Body of pancreas (tissue), 4 donors: ENCODE measurements around the gene ABCD3.

Source experiments
- POLR2A ChIP-seq, 3 donors: fragments of 450-650 bp; IDR thresholded peaks; one replicate each; pipeline ENCODE4 v1.6.1; 2016; ENCODE audit warnings: antibody characterized with exemption in 3 of 3, mild to moderate bottlenecking in 2 of 3
- TF ChIP-seq, protein P1 (sequence below), 7 experiments: fragments of 450-650 bp in 4 of 7; fragments of 200-600 bp in 3 of 7; sonication (generic) in 3 of 7; IDR thresholded peaks; one replicate each; pipeline ENCODE4 v1.5.1; 2016 to 2019; ENCODE audit warnings: antibody characterized with exemption in 7 of 7

DNA sequence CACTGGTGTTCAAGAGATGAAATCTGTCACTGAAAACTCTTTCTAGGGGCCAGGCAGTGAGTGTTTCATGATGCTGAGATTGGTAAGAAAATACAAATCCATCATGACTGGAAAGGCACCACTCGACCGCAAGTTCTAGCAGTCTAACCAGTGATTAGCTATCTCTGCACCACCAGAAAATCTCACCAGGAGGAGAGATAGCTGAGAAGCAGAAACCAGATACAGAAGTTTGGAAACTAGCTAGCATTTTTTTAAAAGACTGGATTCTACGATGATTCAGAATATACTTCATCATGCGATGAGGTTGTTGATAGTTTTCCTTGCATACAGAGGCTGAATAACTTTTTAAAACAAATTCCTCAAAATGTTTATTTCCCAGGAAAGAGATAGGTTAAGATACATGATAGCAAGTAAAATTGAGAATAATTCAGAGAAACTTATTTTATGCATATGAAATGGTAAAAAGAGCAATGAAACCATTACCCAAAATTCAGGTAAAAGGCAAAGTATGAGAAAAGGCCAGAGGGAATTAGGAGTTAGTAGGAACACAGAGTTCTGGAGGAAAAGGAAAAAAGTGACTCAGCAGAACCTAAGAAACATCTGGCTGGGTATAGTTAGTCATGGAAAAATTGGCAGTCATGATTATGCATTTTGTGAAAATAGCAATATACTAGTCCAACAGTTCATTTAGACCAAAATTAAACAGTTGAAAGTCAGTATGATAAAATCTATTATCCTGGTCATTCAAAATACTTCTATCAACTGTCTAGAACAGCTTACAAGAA, 126.7 kb downstream of the ABCD3 start:
- TF ChIP-seq, protein P1, sequence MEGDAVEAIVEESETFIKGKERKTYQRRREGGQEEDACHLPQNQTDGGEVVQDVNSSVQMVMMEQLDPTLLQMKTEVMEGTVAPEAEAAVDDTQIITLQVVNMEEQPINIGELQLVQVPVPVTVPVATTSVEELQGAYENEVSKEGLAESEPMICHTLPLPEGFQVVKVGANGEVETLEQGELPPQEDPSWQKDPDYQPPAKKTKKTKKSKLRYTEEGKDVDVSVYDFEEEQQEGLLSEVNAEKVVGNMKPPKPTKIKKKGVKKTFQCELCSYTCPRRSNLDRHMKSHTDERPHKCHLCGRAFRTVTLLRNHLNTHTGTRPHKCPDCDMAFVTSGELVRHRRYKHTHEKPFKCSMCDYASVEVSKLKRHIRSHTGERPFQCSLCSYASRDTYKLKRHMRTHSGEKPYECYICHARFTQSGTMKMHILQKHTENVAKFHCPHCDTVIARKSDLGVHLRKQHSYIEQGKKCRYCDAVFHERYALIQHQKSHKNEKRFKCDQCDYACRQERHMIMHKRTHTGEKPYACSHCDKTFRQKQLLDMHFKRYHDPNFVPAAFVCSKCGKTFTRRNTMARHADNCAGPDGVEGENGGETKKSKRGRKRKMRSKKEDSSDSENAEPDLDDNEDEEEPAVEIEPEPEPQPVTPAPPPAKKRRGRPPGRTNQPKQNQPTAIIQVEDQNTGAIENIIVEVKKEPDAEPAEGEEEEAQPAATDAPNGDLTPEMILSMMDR (IDR thresholded peaks at IDR 0.05) = no peak
- TF ChIP-seq POLR2A (IDR thresholded peaks at IDR 0.05) = no peak
